Kidney (tissue), 14 donors: ENCODE results near the gene MED25. TPM values are rescaled to one million over a fixed set of nuclear protein-coding genes. Genes with fewer than 3 reads are reported as not detected.
A peak's percentile ranks its signal among the peaks of the same experiment; 100 is the strongest.

Source experiments
- DNase-seq, 5 donors: peaks; one replicate each; pipeline ENCODE4 v3.0.0-alpha.2; 2013 to 2020
- FAIRE-seq: peaks from 2 replicates; lab custom pipeline; 2012; peaks lifted over from hg19 to GRCh38; lab: Jason Lieb, UNC
- H3K27ac ChIP-seq, 2 donors: one replicate each; pipeline ENCODE4 v1.7.0; 2013; ENCODE audit warnings: low read depth in 2 of 2, low read length in 2 of 2, inconsistent platforms in 1 of 2
- H3K27me3 ChIP-seq: one replicate; pipeline ENCODE4 v1.7.1; 2013; ENCODE audit warnings: low read length, inconsistent platforms; ENCODE audit not compliant: control insufficient read depth, insufficient read depth
- H3K36me3 ChIP-seq, 3 donors: one replicate each; pipeline versions ENCODE4 v1.7.0 to v1.7.1; 2013; ENCODE audit warnings: low read length in 3 of 3, control low read depth in 1 of 3, inconsistent platforms in 1 of 3; ENCODE audit not compliant: insufficient read depth in 3 of 3, control insufficient read depth in 2 of 3
- H3K4me1 ChIP-seq, 3 donors: one replicate each; pipeline versions ENCODE4 v1.7.0 to v1.7.1; 2013; ENCODE audit warnings: low read length in 3 of 3, inconsistent platforms in 1 of 3, low read depth in 1 of 3; ENCODE audit not compliant: control insufficient read depth in 2 of 3, insufficient read depth in 2 of 3
- H3K4me3 ChIP-seq, 3 donors: one replicate each; pipeline versions ENCODE4 v1.7.0 to v1.8.1; 2013; ENCODE audit warnings: low read length in 3 of 3, control low read depth in 1 of 3, inconsistent platforms in 1 of 3
- H3K9ac ChIP-seq, 3 donors: one replicate each; pipeline versions ENCODE4 v1.7.0 to v1.7.1; 2013; ENCODE audit warnings: low read length in 3 of 3, control low read depth in 1 of 3, inconsistent platforms in 1 of 3
- H3K9me3 ChIP-seq, 3 donors: one replicate each; pipeline versions ENCODE4 v1.7.0 to v1.7.1; 2013; ENCODE audit warnings: low read length in 3 of 3, control low read depth in 1 of 3, inconsistent platforms in 1 of 3; ENCODE audit not compliant: control insufficient read depth in 2 of 3, insufficient read depth in 1 of 3
- CTCF ChIP-seq: IDR thresholded peaks from 3 replicates; pipeline ENCODE4 v1.5.1; 2012; ENCODE audit warnings: mild to moderate bottlenecking, moderate library complexity, borderline replicate concordance; ENCODE audit not compliant: insufficient read depth; ENCODE audit errors: extremely low read depth
- intact Hi-C: fragments of 100-400 bp; cut with DNase I; formaldehyde crosslinking; loops from one replicate; pipeline ENCODE4 v1.11.1; 2022
- polyA plus RNA-seq: library from polyadenylated mRNA; stranded (reverse); fragments of 350-450 nt; fragmentation: Illumina TruSeq; extraction: RNeasy Lipid Tissue Mini Kit (QIAGEN cat#74804); gene quantifications from one replicate; pipeline ENCODE4 v1.2.3, GENCODE V29; 2014; ENCODE audit warnings: low read depth, low replicate concordance; ENCODE audit not compliant: insufficient read depth
- total RNA-seq: library from RNA; stranded (reverse); fragmentation: NEBNext Ultra II Directional; extraction: Animal tissue kit (Norgen Biotek cat#: 25700); gene quantifications from one replicate; pipeline ENCODE4 v1.2.1, GENCODE V29; 2021
- donor health status: control.
- donor health status: control.
- donor health status: control.
- donor health status: control.
- donor health status: control.
- donor health status: DM: yes; HTN: yes; CAD: no.
- donor health status: Normal renal cell carcinoma (clear cell type).

The MED25 gene
- total and polyA plus RNA-seq, 2 donors from 2014 or later: 37.3 to 53.2 TPM

DNA sequence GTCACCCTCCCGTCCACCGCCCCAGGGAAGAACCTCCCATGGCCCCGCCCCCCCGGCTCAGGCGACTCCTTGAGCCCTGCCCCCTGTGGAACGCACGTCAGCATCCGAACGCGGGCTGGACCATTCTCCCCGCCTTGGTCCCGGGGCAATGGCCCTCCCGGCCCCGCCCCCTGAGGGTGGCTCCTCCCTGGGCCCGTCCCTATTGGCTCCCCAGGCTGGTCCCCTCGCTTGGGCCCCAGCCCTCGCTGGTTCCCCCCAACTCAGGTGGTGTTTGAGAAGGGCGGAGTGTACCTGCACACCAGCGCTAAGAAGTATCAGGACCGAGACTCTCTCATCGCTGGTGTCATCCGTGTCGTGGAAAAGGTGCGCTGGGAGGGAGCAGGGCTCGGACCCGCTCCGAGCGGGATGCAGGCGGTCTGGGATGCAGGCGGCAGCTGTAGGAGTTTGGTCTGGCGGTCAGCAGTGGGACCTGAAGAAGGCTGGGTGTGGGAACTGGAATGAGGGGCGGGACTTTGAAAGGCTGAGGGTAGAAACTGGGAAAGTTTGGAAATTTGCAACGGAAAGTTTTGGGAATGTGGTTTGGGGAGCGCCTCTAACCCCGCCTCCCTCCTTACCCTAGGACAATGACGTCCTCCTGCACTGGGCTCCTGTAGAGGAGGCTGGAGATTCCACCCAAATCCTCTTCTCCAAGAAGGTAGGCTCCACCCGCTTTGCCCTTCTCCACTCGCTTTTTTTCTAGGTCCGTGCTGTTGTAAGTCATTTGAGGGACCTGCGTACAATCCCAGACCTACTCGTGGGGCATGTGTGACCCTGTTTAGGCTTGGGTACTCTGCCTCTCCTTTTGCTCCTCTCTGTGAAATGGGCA is 60.0 kb downstream of the MED25 start:
- TF ChIP-seq CTCF: no peak
- Histone ChIP-seq H3K9me3 (peaks cover 0 to 3% (median 0%) of the 10 kb centered on the region in 3 donors), H3K27me3 (no peaks in the 10 kb centered on the region), H3K4me1 (peaks cover 0 to 18% (median 14%) of the 10 kb centered on the region in 3 donors), H3K9ac (peak overlapping the region; percentile 77 to 90 (median 86)), H3K27ac (peak overlapping the region; percentile 99 to 100), H3K4me3 (peak overlapping the region; percentile 91 to 94 (median 94)), H3K36me3 (peaks cover 6 to 43% (median 22%) of the 10 kb centered on the region in 3 donors)
- FAIRE-seq: no peak
- intact Hi-C loops: no loop called here
- peak; percentile 98 to 100 (median 99) for DNase-seq

DNA sequence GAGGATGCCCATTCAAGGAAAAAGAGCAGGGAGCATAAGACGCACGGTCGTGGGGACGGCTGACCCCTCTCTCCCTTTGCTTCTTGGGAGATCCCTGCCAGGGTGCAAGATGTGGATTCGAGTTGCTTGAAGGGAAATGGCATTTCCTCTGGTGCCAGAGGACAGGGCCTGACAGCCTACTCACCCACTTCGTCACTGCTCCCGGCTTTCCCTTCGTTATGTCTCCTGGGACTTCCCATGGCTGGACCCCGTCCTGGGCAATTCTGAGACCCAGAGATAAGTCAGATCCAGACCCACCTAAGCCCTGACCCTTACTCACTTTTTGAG is 60.6 kb downstream of the MED25 start:
- Histone ChIP-seq H3K4me1 (peaks cover 0 to 18% (median 14%) of the 10 kb centered on the region in 3 donors), H3K4me3 (peak overlapping the region in 1 of 3 donors; percentile 91), H3K27me3 (no peaks in the 10 kb centered on the region), H3K9me3 (peaks cover 0 to 5% (median 0%) of the 10 kb centered on the region in 3 donors), H3K27ac (no peak overlapping the region), H3K9ac (peak overlapping the region in 1 of 3 donors; percentile 77), H3K36me3 (peaks cover 8 to 49% (median 28%) of the 10 kb centered on the region in 3 donors)
- no peak for FAIRE-seq
- no peak for DNase-seq
- intact Hi-C loops: no loop called here
- TF ChIP-seq CTCF: no peak

GRCh38 chr19:49879243-49879963 is 61.3 kb downstream of the MED25 start:
- intact Hi-C loops: no loop called here
- Histone ChIP-seq H3K36me3 (peaks cover 8 to 56% (median 31%) of the 10 kb centered on the region in 3 donors), H3K4me1 (peaks cover 0 to 18% (median 14%) of the 10 kb centered on the region in 3 donors), H3K4me3 (no peak overlapping the region), H3K9me3 (peaks cover 0 to 5% (median 0%) of the 10 kb centered on the region in 3 donors), H3K9ac (no peak overlapping the region), H3K27ac (no peak overlapping the region), H3K27me3 (no peaks in the 10 kb centered on the region)
- no peak for TF ChIP-seq CTCF
- FAIRE-seq: no peak
- peak in 1 of 5 donors; percentile 58 for DNase-seq
